GM12801 (cell line): Measurements from ENCODE around the gene CSTF1.

Source experiments
- TF ChIP-seq, protein P1 (sequence below): IDR thresholded peaks from one replicate; pipeline ENCODE4 v1.5.1; 2011; ENCODE audit warnings: control low read depth; ENCODE audit not compliant: insufficient read length; ENCODE audit errors: extremely low read depth

The CSTF1 gene

GRCh38 chr20:56383334-56383733 lies 9.1 kb upstream of the CSTF1 start:
- TF ChIP-seq, protein P1, sequence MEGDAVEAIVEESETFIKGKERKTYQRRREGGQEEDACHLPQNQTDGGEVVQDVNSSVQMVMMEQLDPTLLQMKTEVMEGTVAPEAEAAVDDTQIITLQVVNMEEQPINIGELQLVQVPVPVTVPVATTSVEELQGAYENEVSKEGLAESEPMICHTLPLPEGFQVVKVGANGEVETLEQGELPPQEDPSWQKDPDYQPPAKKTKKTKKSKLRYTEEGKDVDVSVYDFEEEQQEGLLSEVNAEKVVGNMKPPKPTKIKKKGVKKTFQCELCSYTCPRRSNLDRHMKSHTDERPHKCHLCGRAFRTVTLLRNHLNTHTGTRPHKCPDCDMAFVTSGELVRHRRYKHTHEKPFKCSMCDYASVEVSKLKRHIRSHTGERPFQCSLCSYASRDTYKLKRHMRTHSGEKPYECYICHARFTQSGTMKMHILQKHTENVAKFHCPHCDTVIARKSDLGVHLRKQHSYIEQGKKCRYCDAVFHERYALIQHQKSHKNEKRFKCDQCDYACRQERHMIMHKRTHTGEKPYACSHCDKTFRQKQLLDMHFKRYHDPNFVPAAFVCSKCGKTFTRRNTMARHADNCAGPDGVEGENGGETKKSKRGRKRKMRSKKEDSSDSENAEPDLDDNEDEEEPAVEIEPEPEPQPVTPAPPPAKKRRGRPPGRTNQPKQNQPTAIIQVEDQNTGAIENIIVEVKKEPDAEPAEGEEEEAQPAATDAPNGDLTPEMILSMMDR = no peak

DNA sequence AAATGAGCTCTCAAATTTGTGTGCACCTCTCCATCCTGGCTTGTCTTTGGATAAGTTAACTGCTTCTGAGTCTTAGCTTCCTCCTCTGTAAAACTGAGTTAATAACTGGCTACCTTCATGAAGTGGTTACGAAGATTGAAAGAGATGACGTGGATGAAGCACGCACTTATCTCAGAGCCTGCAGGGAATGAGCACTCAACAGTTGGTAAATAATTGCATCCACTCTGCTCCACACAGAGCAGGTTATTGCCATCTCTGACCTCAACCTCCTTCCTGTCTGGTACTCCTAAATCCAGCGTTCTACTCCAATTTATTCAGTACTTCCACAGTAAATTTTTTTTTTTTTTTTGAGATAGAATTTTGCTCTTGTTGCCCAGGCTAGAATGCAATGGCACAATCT lies 7.3 kb upstream of the CSTF1 start:
- TF ChIP-seq, protein P1 = no peak

DNA sequence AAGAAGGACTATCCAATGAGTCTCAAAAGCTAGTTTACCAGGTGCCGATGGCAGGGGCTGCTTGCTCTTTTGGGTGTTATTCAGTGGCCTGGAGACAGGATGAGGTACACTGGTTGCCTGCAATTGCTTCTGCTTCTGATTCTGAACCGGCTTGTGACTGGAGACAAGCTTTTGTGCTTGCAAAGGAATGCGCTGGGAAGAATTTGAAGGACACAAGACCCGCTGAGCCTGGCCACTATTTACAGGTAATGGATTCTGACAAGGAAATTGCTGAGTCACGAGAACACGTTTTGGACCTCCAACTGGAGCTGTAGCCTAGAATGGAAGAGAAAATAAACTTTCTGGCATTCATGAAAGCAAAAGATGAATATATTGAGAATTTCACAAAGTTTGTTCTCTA lies 6.2 kb upstream of the CSTF1 start:
- TF ChIP-seq, protein P1 = no peak

DNA sequence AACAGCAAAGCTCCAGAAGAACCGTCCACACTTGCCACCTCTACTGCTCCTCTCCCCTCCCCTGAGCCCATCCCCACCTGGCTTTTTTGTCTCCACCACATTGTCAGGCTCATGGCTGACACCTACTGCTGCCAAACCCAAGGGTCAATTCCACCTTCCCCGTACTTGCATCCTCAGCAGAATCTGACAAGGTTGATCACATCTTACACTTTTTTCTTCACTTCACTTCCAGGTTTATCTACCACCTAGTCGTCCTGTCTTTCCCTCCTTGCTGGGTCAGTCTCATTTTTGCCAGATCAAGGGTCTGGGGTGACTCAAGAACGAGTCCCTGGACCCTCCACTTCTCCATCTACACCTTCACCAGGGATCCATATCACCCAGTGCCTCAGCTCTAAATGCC lies 3.6 kb upstream of the CSTF1 start:
- TF ChIP-seq, protein P1 = no peak

DNA sequence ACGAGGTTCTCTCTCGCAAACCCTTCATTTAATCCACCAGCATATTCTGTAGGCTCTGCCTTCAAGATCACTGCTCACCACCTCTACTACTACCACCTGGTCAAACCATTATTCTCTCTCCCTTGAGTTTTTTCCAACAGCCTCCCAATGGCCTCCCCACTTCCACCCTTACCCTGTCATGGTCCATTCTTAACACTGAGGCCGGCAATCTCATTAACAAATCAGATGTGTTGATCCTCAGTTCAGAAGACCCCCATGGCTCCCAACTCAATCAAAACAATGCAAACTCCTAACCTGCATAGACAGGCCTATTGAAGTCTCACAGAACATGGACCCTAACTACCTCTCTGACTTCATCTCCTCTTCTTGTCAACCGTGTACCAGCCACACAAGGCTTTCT lies 2.6 kb upstream of the CSTF1 start:
- TF ChIP-seq, protein P1 = no peak

GRCh38 chr20:56391037-56391436 lies 1.4 kb upstream of the CSTF1 start:
- TF ChIP-seq, protein P1 = no peak

DNA sequence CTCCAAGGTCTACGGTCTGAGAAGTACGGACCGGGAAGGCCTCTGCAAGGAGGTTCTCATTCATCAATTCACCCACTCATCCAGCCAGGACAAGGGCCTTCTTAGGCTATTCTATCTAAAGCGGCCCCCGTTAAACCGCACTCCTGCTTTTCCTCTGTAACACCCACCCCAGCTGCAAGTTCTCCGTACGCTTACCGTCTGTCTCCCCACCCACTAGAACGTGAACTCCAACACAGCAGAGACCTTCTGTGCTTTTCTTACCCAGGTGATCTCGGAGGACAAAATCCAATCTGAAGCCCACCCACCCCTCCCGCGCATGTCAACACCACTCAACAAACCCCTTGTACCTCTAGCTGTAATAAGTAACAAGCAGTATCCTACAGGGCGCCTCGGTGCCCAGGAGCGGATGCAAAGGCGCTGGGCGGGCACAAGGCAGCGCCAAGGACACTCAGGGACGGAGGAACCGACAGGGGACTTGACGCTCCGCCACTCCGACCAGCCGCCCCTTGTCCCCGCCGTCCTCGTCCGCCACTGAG lies 781 bp upstream of the CSTF1 start:
- TF ChIP-seq, protein P1 = no peak
